HG03378 (cell line): ENCODE measurements around the gene PLSCR4.
"Not testable (repeated sequence)": the region's sequence is repeated elsewhere in the genome, so short reads cannot be mapped to it uniquely, and the experiment has no call there.

Experiments
- ATAC-seq: cut with Tn5 transposase; IDR thresholded peaks from one replicate; pipeline ENCODE4 v1.9.1; 2021; ENCODE audit warnings: mild to moderate bottlenecking, moderate library complexity; ENCODE audit not compliant: unreplicated experiment

The PLSCR4 gene

GRCh38 chr3:146247911-146248310 lies 3.0 kb downstream of the PLSCR4 start:
- ATAC-seq, result no peak

- no peak for ATAC-seq
Measured at GRCh38 chr3:146246526-146246925, 4.4 kb downstream of the PLSCR4 start.

GRCh38 chr3:146243559-146243958 lies 7.3 kb downstream of the PLSCR4 start:
- ATAC-seq, result no peak

- no peak for ATAC-seq
Measured at GRCh38 chr3:146241523-146242240, 9.2 kb downstream of the PLSCR4 start.

GRCh38 chr3:146233487-146233886 lies 17.4 kb downstream of the PLSCR4 start:
- no peak for ATAC-seq

- ATAC-seq, result no peak
Measured at GRCh38 chr3:146227486-146227885, 23.4 kb downstream of the PLSCR4 start.

GRCh38 chr3:146226881-146227280 lies 24.0 kb downstream of the PLSCR4 start:
- ATAC-seq, result no peak

- not testable (repeated sequence) for ATAC-seq
Measured at GRCh38 chr3:146225458-146225857, 25.4 kb downstream of the PLSCR4 start.

- no peak for ATAC-seq
Measured at GRCh38 chr3:146223401-146224373, 27.2 kb downstream of the PLSCR4 start.

GRCh38 chr3:146222204-146223046 lies 28.5 kb downstream of the PLSCR4 start:
- no peak for ATAC-seq

GRCh38 chr3:146221276-146221675 lies 29.6 kb downstream of the PLSCR4 start:
- ATAC-seq, result no peak

GRCh38 chr3:146218880-146219866 lies 31.7 kb downstream of the PLSCR4 start:
- ATAC-seq, result no peak

- ATAC-seq, result no peak
Measured at GRCh38 chr3:146217324-146217723, 33.6 kb downstream of the PLSCR4 start.

GRCh38 chr3:146214493-146214892 lies 36.4 kb downstream of the PLSCR4 start:
- no peak for ATAC-seq

GRCh38 chr3:146209371-146209770 lies 41.5 kb downstream of the PLSCR4 start:
- ATAC-seq, result no peak

- no peak for ATAC-seq
Measured at GRCh38 chr3:146203776-146204175, 47.1 kb downstream of the PLSCR4 start.

- ATAC-seq, result no peak
Measured at GRCh38 chr3:146200461-146201220, 50.3 kb downstream of the PLSCR4 start.

GRCh38 chr3:146199762-146200161 lies 51.1 kb downstream of the PLSCR4 start:
- no peak for ATAC-seq

GRCh38 chr3:146196789-146197188 lies 54.1 kb downstream of the PLSCR4 start:
- ATAC-seq, result no peak
